ENCODE data around the gene UNC5A.
A peak's percentile ranks its signal among the peaks of the same experiment; 100 is the strongest.

The UNC5A gene

DNA sequence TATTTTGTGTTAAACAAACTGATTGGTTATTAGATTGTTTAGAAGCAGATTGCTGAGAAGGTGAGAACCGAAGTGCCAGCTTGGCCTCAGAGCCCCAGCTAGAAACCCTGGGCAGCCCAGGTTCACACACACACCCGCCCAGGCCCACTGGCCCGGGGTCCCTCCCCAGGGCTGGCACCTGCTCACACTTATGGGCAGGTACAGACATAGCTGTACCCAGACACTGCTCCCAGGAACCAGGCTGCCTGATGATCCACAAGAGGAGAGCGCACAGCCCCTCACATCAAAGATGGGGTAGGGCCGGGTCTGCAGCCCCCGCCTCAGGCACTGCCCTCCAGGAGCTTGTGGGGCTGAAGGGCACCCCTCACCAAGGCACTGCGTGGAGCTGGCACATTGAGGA, 55.6 kb downstream of the UNC5A start:
- ChIA-PET CTCF (interaction anchor here (0.5 to 0.6 kb wide), 2 partner anchors 34 to 82 kb away, joined by 3 read pairs; no protein-coding TSS in a partner anchor), POLR2A (no interaction called here)
- Histone ChIP-seq H3K4me3 (ENCODE audit: low read depth, low read length) (no peak overlapping the region), H3K9me3 (ENCODE audit: control insufficient read depth, insufficient read depth, low read depth, low read length) (no peaks in the 10 kb centered on the region), H3K27ac (ENCODE audit: extremely low read depth, low read depth, low read length) (no peak overlapping the region), H3K4me1 (ENCODE audit: control insufficient read depth, insufficient read depth, low read length) (no peaks in the 10 kb centered on the region), H3K36me3 (ENCODE audit: control insufficient read depth in 2 of 2, insufficient read depth in 1 of 2, low read length in 2 of 2) (no peaks in the 10 kb centered on the region)
- no peak for TF ChIP-seq ZNF211 (tag by site-specific recombination; IDR thresholded peaks at IDR 0.05; ENCODE audit: low read depth)
- no peak for TF ChIP-seq ZNF416 (tag by site-specific recombination; IDR thresholded peaks at IDR 0.05)
- no peak for TF ChIP-seq ZNF26 (tag by site-specific recombination; IDR thresholded peaks at IDR 0.05)
- no peak for TF ChIP-seq ZNF544 (tag by site-specific recombination; IDR thresholded peaks at IDR 0.05)
- no peak for TF ChIP-seq REPIN1 (tag by site-specific recombination; IDR thresholded peaks at IDR 0.05; ENCODE audit: low read depth)
- TF ChIP-seq ZBTB21 (tag by site-specific recombination; IDR thresholded peaks at IDR 0.05) = no peak
- TF ChIP-seq, protein P1, sequence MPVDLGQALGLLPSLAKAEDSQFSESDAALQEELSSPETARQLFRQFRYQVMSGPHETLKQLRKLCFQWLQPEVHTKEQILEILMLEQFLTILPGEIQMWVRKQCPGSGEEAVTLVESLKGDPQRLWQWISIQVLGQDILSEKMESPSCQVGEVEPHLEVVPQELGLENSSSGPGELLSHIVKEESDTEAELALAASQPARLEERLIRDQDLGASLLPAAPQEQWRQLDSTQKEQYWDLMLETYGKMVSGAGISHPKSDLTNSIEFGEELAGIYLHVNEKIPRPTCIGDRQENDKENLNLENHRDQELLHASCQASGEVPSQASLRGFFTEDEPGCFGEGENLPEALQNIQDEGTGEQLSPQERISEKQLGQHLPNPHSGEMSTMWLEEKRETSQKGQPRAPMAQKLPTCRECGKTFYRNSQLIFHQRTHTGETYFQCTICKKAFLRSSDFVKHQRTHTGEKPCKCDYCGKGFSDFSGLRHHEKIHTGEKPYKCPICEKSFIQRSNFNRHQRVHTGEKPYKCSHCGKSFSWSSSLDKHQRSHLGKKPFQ (tag by site-specific recombination; IDR thresholded peaks at IDR 0.05) = no peak

DNA sequence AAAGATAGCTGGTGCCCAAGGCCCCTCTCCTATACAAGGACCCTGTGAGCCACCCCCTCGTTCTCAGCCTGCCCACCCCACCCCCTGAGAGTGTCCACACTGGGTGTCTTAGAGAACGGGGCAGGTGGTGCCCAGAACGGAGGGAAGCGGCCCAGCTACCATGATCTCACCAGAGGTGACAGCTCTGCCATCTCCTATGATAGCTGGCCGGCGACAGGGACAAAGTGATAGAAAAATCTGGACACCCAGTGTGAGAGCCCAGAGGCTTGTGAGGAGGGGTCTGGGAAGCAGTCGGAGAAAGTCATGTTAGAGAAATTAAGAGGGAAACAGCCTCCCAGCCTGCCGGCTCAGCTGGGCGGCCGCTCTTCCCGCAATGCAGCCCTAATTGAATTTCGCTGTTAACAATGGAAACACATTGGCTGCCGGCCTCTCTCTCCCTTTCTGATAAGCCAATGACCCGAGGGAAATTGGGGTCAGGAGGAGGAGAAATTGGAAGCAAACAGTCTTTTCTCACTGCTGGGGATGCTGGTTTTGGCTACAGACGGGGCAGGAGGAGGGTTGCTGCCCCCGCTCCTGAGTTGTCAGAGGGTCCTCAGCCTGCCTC, 56.5 kb downstream of the UNC5A start:
- POLR2A ChIA-PET = no interaction called here

GRCh38 chr5:176868126-176868525, 57.8 kb downstream of the UNC5A start:
- ChIA-PET POLR2A (no interaction called here), CTCF (no interaction called here)

More for the DNA sequence above, 56.5 kb downstream of the UNC5A start:
- H3K4me1 ChIP-seq (ENCODE audit: control insufficient read depth, insufficient read depth, low read length) = no peaks in the 10 kb centered on the region
- H3K9me3 ChIP-seq (ENCODE audit: control insufficient read depth, insufficient read depth, low read depth, low read length) = no peaks in the 10 kb centered on the region
- no peak overlapping the region for H3K4me3 ChIP-seq (ENCODE audit: low read depth, low read length)
- H3K27ac ChIP-seq (ENCODE audit: extremely low read depth, low read depth, low read length) = no peak overlapping the region
- CTCF ChIA-PET = interaction anchor here (0.6 kb wide), 1 partner anchor 81 kb away, joined by 3 read pairs; no protein-coding TSS in a partner anchor
- TF ChIP-seq ZNF280D (tag by site-specific recombination; IDR thresholded peaks at IDR 0.05) = no peak
- peak; percentile 48 for TF ChIP-seq ZNF341 (tag by site-specific recombination; IDR thresholded peaks at IDR 0.05; ENCODE audit: low read depth)
- no peak for TF ChIP-seq ZNF837 (tag by site-specific recombination; IDR thresholded peaks at IDR 0.05)
- TF ChIP-seq ZNF155 (tag by site-specific recombination; IDR thresholded peaks at IDR 0.05) = no peak
- no peaks in the 10 kb centered on the region for H3K36me3 ChIP-seq (ENCODE audit: control insufficient read depth in 2 of 2, insufficient read depth in 1 of 2, low read length in 2 of 2)

More at GRCh38 chr5:176868126-176868525, 57.8 kb downstream of the UNC5A start:
- TF ChIP-seq ZNF624 (tag by site-specific recombination; IDR thresholded peaks at IDR 0.05) (no peak), PRDM6 (tag by site-specific recombination; IDR thresholded peaks at IDR 0.05) (no peak), ZBTB7A (tag by site-specific recombination; IDR thresholded peaks at IDR 0.05; ENCODE audit: low read depth) (no peak), GLIS2 (tag by site-specific recombination; IDR thresholded peaks at IDR 0.05) (peak; percentile 38; the same call in 1 of the 2 replicates), ZNF76 (tag by site-specific recombination; IDR thresholded peaks at IDR 0.05; ENCODE audit: borderline replicate concordance, low read depth) (no peak), ZNF521 (tag by site-specific recombination; IDR thresholded peaks at IDR 0.05) (no peak)
- no peaks in the 10 kb centered on the region for H3K36me3 ChIP-seq (ENCODE audit: control insufficient read depth in 2 of 2, insufficient read depth in 1 of 2, low read length in 2 of 2)
- H3K9me3 ChIP-seq (ENCODE audit: control insufficient read depth, insufficient read depth, low read depth, low read length) = no peaks in the 10 kb centered on the region
- no peak overlapping the region for H3K27ac ChIP-seq (ENCODE audit: extremely low read depth, low read depth, low read length)
- no peak overlapping the region for H3K4me3 ChIP-seq (ENCODE audit: low read depth, low read length)
- no peaks in the 10 kb centered on the region for H3K4me1 ChIP-seq (ENCODE audit: control insufficient read depth, insufficient read depth, low read length)
